ENCODE measurements around the gene CRELD1. TPM values are rescaled to one million over a fixed set of nuclear protein-coding genes. Genes with fewer than 3 reads are reported as not detected.

Gene CRELD1
- total RNA-seq, 1 donor from 2014 or later: 58.0 TPM

- H3K36me3 ChIP-seq (ENCODE audit: control insufficient read depth, insufficient read depth, low read length): no peaks in the 10 kb centered on the region
- no peaks in the 10 kb centered on the region for H3K27me3 ChIP-seq (ENCODE audit: control insufficient read depth, insufficient read depth, low read length)
- H3K4me3 ChIP-seq (ENCODE audit: low read depth, low read length): no peak overlapping the region
- DNase-seq (ENCODE audit: low read depth): no peak
- TF ChIP-seq, protein P1, sequence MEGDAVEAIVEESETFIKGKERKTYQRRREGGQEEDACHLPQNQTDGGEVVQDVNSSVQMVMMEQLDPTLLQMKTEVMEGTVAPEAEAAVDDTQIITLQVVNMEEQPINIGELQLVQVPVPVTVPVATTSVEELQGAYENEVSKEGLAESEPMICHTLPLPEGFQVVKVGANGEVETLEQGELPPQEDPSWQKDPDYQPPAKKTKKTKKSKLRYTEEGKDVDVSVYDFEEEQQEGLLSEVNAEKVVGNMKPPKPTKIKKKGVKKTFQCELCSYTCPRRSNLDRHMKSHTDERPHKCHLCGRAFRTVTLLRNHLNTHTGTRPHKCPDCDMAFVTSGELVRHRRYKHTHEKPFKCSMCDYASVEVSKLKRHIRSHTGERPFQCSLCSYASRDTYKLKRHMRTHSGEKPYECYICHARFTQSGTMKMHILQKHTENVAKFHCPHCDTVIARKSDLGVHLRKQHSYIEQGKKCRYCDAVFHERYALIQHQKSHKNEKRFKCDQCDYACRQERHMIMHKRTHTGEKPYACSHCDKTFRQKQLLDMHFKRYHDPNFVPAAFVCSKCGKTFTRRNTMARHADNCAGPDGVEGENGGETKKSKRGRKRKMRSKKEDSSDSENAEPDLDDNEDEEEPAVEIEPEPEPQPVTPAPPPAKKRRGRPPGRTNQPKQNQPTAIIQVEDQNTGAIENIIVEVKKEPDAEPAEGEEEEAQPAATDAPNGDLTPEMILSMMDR (IDR thresholded peaks at IDR 0.05; ENCODE audit: insufficient read depth, low read length, poor library complexity, severe bottlenecking): no peak
Measured at GRCh38 chr3:9951126-9951525, 17.5 kb downstream of the CRELD1 start.

DNA sequence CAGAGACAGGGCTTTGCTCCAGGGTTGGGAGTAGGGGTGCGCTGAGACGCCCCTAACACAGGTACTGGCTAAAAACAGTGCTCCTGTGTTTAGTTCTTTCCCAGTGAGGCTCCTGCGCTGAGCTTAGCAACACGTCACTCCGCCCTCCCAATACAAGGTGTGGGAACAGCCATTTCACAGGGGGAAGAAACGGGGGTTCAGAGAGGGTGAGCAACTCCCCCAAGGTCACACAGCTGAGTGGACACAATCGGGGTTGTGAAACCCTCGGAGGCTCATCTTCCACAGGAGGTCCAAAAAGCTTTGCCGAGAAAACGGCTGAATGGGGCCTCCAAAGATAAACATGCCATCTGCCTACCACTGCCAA lies 17.9 kb downstream of the CRELD1 start:
- H3K36me3 ChIP-seq (ENCODE audit: control insufficient read depth, insufficient read depth, low read length): no peaks in the 10 kb centered on the region
- H3K4me3 ChIP-seq (ENCODE audit: low read depth, low read length): peak overlapping the region; percentile 64
- no peaks in the 10 kb centered on the region for H3K27me3 ChIP-seq (ENCODE audit: control insufficient read depth, insufficient read depth, low read length)
- TF ChIP-seq, protein P1 (IDR thresholded peaks at IDR 0.05; ENCODE audit: insufficient read depth, low read length, poor library complexity, severe bottlenecking): no peak
- DNase-seq (ENCODE audit: low read depth): no peak

DNA sequence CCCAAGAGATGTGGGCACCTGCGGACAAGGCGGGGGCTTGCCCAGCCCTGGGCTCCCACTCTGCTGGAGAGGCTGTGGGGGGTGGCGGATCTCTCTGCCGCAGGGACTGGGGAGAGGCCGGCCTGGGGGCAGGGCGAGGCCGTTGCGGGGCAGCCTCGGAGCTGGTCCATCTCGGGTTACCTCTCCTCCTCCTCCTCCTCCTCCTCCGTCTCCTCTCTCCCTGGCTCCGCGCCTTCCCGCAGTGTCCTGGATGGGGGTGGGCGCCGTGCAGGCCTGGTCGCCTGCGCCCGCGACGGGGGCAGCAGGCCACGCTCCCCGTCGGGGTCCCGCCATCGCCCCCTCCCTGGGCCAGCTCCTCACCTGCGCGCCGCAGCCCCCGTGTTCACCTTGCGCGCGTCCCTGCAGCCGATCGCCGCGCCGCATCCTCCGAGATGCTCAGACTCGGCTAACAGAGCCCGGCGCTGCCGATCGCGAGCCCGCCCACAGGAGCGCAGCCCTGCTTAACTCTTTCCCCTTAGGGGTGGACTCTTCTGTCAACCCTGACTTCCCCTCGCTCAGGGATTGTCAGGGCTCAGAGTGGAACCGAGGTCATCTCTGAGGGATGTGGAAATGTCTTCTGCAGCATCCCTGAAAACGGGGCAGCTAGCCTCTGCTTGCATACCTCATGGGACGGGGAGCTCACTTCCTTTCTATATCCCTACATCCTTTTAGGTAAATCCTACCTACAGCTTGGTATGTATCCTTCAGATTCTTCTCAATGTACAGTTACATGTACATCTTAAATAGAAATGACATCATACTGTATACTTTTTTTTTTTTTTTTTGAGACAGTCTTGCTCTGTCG lies 18.6 kb downstream of the CRELD1 start, which contains the start of gene PRRT3:
Gene PRRT3 (minus strand): TSS at position 447 of the 844 bp plus-strand sequence. CDS start 2,293 bp downstream, outside the sequence.
- DNase-seq (ENCODE audit: low read depth): no peak
- Histone ChIP-seq H3K27me3 (ENCODE audit: control insufficient read depth, insufficient read depth, low read length) (no peaks in the 10 kb centered on the region), H3K36me3 (ENCODE audit: control insufficient read depth, insufficient read depth, low read length) (no peaks in the 10 kb centered on the region), H3K4me3 (ENCODE audit: low read depth, low read length) (peak within 1 kb of the TSS; percentile 64)
- TF ChIP-seq, protein P1 (IDR thresholded peaks at IDR 0.05; ENCODE audit: insufficient read depth, low read length, poor library complexity, severe bottlenecking): no peak

DNA sequence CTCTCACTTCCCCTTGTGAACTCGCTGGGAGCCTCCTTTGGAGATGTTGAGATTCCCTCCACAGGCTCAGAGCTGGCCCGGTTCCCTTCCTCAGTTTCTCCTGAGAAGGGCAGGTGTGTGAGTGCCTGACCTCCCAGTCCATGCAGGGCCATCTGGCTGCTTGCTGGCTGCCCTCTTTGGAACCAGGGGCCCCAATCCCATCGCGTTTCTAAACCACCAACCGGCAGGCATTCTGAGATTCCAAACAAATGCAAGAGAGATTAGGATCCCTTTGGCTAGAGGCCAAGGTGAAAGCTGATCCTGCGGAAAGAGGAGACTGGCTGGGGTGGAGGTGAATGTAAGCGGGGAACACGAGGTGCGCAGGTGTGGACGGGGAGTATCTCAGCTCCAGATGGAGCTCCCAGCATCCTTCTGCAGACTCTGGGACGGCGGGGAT lies 21.5 kb downstream of the CRELD1 start:
- Histone ChIP-seq H3K4me3 (ENCODE audit: low read depth, low read length) (no peak overlapping the region), H3K27me3 (ENCODE audit: control insufficient read depth, insufficient read depth, low read length) (no peaks in the 10 kb centered on the region), H3K36me3 (ENCODE audit: control insufficient read depth, insufficient read depth, low read length) (no peaks in the 10 kb centered on the region)
- DNase-seq (ENCODE audit: low read depth): no peak
- TF ChIP-seq, protein P1 (IDR thresholded peaks at IDR 0.05; ENCODE audit: insufficient read depth, low read length, poor library complexity, severe bottlenecking): no peak

DNA sequence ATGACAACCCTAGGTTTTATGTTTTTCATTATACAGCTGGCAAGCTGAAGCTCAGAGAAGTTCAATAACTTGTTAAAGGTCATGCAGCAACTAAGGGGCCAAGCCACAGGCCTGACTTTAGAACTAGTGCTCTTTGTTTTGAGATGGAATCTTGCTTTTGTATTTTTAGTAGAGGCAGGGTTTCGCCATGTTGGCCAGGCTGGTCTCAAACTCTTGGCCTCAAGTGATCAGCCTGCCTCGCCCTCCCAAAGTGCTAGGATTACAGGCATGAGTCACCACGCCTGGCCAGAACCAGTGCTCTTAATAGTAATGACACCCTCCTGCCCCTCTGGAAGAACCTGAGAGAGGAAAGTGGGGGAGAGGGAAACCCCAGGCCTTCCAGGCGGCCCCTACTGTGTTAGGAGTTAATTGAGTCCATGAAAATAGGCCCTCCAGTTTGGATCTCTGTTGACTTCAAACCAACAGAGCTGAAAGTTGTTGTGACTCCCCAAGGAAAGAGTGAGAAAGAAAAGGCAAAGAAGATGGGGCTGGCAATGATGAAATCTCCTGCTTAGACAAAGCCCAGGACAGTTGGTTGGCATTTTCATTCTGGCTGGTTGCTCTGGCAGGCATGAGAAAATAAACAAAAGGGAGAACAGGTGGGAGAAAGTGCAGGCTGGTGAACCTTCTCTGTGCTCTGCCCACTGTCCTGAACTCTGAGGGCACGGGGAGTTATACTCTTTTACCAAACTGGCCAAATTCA lies 22.1 kb downstream of the CRELD1 start:
- Histone ChIP-seq H3K4me3 (ENCODE audit: low read depth, low read length) (no peak overlapping the region), H3K27me3 (ENCODE audit: control insufficient read depth, insufficient read depth, low read length) (no peaks in the 10 kb centered on the region), H3K36me3 (ENCODE audit: control insufficient read depth, insufficient read depth, low read length) (no peaks in the 10 kb centered on the region)
- TF ChIP-seq, protein P1 (IDR thresholded peaks at IDR 0.05; ENCODE audit: insufficient read depth, low read length, poor library complexity, severe bottlenecking): no peak
- no peak for DNase-seq (ENCODE audit: low read depth)

All from kidney epithelial cell (primary cell).